ENCODE results near the gene POMT1.
"Not testable (repeated sequence)": the region's sequence is repeated elsewhere in the genome, so short reads cannot be mapped to it uniquely, and the experiment has no call there.

POMT1 gene

DNA sequence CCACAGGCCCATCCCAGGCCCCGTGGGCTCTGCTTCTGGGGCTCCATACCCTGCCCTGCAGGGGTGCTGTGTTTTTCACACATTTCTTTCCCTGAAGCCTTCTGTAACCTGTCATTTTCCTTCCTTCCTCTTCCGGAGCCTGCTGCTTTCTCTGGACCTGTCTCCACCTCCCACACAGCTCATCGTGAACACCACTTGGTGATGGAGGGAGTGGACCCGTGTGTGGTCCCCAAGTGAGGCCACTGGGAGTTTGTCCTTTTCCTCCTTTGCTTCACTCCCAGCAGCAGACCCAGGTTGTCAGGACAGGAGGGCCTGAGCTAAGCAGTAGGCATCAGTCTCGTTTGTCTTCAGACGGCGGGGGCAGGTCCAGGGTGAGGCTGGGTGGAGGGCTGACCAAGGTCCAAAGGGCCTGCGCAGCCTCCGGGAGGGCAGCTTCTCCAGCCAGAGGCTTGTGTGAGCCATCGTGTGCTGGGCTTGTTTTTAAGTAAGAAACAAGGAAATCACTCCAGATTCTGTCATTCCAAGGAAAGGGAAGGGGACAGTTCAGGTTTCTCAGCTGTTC lies 5.8 kb upstream of the POMT1 start:
- DNase-seq (ENCODE audit: low spot score): no peak

DNA sequence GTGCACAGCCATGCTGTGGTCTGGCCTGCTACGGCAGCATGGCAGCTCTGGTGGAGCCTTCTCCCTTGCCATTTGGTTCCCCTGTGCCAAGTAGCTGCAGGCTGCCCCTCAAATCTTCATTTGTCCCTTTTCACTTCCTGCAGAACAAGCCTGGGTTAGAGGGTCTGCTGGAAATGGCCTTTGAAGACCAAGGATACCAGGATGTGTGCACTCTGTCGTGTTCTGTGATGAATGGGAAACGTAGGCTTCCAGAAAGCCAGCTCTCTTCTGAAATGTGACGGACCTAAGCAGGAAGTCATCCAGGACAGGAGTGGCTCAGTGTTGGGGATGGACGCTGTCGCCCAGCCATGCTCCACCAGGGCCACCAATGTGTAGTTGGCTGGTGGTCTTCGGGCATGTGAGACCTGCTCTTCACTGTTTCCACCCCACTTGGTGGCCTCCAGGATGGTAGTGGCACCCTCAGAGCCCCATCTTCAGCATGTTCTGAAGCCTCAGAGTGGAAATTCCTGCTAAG lies 3.4 kb upstream of the POMT1 start:
- DNase-seq (ENCODE audit: low spot score): no peak

DNA sequence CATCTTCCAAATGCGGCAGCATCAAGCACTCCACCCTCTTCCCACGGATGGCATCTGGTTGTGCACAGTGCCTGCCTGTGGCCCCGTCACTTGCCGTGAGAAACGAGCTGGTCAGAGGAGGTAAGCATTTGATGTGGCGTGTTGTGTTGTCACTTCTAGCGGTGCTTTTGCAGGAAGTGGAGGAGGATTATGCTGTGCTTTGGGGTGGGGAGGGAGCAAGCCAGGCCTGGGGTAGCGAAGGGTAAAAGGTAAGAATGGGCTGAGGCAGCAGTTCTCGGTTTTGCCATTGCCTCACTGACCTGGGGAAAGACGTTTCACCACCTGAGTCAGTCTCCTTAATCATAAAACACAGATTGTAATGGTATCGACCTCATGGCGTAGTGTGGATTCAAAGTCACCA lies 2.3 kb upstream of the POMT1 start:
- no peak for DNase-seq (ENCODE audit: low spot score)

DNA sequence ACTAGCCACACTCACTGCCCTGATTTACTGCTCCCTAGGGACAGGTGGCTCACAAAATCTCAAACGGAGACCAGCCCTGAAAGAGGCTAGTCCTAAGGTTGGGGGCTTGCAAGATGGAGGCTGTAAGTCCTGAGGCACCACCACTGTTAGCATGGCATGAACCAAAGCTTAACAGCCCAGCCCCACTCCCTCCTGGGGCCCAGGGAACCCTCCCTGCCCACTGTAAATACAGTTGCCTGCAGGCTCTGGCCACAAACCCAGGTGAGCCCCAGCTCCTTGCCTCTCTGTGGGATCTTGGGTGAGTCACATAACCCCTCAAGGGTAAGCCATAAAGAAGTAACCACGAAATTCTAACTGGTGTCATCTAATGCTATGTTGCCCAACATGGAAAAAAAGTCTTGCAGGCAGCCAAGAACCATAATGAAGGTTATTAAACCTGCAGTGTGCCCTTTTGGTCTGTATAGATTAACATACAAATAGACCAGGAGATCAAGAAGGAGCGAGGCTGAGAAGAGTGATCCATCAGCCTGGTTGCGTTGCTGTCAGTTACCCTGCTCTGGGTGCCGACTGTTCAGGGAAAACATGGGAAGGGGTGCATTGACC lies 1.7 kb upstream of the POMT1 start:
- DNase-seq (ENCODE audit: low spot score): no peak

DNA sequence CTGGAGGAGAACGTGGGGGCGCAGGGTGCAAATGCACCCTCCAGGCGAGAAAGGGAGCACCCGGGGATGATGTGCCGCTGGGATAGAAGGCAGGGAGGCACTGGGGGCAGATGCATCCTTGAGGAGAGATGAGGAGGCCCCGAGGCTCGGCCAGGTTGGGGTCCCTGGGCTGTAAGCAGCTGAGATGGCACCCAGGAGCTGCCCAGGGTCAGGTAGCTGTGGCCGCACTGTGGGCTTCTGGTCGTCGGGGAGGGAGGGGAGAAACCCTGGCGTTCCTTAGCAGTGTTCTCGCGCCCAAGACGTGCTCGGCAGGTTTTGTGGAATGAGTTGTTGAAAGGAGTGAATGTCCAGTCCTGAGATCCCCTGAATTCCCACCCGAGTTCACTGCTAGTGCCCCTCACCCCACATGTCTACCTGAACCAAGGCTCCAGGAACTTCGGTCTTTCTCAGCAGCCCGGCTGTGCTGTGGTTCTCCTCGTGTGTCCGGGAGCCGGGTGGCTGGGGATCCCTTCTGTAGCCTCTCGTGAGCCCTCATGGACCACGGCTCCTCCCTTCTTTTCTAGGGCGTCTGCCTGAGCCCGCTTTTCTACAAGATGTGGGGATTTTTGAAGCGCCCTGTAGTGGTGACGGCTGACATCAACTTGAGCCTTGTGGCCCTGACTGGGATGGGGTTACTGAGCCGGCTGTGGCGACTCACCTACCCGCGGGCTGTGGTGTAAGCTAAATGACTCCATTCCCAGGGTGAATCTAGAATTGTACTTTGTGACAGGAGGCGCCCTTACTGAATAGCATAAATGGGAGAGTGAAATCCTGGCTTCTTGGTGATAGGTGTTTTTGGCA lies 1.1 kb downstream of the POMT1 start:
- DNase-seq (ENCODE audit: low spot score): peak; percentile 50

DNA sequence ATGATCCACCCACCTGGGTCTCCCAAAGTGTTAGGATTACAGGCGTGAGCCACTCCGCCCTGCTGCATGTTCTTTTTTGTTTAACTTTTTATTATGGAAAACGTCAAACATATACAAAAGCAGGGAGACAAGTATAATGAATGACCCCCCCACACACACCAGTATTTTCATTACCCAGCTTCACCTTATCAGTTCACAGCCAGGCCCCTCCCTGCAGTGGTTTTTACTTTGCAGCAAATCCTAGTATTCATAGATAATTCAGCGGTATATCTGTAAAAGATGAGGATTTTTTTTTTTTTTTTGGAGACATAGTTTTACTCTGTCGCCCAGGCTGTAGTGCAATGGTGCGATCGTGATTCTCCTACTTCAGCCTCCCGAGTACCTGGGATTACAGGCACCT lies 2.3 kb downstream of the POMT1 start:
- DNase-seq (ENCODE audit: low spot score): no peak

DNA sequence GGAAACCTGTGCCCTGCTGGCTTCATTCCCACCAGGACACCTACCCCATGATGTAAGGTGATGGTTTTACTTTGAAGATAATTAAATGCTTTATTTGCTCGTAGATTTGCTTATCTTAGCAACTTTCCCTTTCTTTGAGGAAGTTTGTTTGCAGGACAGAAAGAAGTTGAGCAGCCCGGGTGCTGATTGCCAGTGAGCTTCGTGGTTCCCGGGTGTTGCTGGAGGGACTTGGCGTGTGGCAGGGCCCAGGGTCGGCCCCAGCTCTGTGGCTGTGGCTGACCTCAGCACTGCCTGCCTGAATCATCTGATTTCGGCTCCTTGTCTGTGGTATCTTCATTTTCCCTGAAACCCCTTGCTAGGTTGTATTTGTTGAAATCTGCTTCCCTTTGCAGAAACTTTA lies 8.7 kb downstream of the POMT1 start:
- no peak for DNase-seq (ENCODE audit: low spot score)

DNA sequence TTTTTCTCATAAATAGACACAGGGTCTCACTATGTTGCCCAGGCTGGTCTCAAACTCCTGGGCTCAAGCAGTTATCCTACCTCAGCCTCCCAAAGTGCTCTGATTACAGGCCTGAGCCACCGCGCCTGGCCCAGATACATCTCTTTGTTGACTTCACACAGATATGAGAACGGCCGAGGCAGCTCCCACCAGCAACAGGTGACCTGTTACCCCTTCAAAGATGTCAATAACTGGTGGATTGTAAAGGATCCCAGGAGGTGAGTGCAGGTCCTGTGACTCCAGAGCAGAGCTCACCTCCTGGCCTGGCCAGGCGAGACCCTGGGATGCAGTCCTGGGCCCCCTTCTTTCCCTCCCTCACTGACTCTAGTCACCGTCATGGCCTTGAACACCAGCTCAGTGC lies 9.2 kb downstream of the POMT1 start:
- no peak for DNase-seq (ENCODE audit: low spot score)

DNA sequence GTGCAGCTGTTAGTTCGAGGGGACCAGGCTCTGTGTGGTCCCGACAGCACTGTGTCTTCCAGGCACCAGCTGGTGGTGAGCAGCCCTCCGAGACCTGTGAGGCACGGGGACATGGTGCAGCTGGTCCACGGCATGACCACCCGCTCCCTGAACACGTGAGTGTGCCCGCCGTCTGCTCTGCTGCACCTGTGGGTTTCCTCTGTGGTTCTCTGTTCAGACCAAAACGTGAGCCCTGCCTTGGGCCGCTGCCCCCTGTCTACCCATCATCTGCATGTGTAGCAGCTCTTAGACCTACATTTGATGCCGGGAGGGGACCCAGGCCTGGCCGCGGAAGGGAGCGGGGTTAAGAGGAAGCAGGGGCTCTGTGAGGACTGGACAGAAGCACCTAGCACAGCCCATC lies 10.5 kb downstream of the POMT1 start:
- DNase-seq (ENCODE audit: low spot score): no peak

DNA sequence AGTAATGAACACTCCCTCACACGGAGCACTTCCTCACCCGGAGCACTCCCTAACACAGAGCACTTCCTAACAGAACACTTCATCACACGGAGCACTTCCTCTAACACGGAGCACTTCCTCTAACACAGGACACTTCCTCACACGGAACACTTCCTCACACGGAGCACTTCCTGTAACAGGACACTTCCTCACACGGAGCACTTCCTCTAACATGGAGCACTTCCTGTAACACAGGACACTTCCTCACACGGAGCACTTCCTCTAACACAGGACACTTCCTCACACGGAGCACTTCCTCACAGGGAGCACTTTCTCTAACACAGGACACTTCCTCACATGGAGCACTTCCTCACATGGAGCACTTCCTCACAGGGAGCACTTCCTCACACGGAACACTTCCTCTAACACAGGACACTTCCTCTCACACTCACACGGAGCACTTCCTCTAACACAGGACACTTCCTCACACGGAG lies 12.9 kb downstream of the POMT1 start:
- not testable (repeated sequence) for DNase-seq (ENCODE audit: low spot score)

DNA sequence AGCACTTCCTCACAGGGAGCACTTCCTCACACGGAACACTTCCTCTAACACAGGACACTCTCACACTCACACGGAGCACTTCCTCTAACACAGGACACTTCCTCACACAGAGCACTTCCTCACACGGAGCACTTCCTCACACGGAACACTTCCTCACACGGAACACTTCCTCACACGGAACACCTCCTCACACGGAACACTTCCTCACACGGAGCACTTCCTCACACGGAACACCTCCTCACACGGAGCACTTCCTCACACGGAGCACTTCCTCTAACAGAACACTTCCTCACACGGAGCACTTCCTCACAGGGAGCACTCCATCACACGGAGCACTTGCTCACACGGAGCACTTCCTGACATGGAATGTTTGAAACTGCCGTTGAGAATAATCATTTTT lies 13.4 kb downstream of the POMT1 start:
- no peak for DNase-seq (ENCODE audit: low spot score)

DNA sequence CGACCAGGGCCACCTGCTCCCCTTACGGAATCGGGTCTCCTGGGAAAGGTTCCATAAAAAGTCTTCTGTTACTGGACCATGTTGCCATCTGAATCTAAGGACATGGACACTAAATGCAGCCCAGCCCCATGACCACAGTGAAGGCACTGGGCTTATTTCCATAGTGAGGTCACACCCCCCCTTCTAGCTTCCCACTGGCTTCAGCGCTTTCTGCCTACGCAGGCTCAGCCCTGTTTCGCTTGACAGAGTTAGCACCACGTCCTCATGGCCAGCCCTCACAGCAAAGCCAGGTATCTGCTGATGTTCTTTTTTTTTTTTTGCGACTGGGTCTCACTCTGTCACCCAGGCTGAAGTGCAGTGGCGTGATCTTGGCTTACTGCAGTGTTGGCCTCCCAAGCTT lies 14.2 kb downstream of the POMT1 start:
- DNase-seq (ENCODE audit: low spot score): no peak

DNA sequence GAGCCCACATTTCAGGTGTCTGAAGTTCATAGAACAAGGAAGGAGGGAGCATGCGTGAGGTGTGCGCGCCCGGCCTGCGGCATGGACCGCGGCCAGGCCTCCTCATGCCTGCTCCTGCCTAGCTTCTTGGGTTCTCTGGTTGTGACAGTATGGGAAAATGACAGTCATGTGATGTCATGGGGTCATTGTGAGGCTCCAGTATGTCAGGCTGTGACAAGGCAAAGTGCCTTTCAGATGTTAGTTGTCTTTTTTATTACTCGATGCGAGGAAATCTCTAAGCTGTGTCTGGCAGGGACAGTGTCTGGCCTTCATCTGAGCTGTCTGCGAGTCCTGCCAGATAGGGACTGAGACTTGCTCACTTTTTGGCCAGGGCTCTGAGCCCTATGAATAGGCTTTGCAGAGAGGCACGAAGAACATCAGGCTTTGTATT lies 15.1 kb downstream of the POMT1 start:
- no peak for DNase-seq (ENCODE audit: low spot score)

DNA sequence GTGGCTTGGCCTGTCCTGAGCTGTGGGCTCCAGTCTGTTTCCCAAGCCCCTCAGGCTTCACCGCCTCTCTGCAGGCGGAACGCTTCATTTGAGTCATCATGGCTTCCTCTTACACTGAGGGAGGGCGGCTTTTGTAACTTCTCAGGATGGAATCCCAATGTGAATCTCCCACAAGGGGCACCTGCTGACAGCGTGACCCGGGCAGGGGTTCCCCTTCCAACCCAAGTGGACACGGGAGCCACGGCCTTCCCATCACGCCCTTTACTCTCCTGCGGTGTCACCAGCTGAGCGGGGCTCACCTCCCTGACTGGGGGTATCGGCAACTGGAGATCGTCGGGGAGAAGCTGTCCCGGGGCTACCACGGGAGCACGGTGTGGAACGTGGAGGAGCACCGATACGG lies 15.8 kb downstream of the POMT1 start:
- no peak for DNase-seq (ENCODE audit: low spot score)

DNA sequence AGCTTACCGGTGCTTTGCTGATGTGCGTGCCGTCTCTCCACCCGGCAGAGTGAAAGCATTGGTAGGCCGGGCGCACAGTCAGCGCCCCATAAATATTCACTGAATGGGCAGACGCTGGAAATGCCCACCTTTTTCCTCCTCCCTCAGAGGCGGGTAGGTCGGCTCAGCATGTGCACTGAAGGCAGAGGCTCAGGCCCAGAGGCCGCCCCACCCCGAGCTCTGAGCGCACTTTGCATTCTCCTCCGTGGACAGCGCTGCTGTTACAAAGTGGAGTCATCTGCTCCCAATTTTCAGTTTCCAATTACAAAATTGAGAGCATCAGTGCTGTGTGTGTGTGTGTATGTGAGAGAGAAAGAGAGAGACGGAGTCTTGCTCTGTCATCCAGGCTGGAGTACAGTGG lies 17.8 kb downstream of the POMT1 start:
- DNase-seq (ENCODE audit: low spot score): no peak

DNA sequence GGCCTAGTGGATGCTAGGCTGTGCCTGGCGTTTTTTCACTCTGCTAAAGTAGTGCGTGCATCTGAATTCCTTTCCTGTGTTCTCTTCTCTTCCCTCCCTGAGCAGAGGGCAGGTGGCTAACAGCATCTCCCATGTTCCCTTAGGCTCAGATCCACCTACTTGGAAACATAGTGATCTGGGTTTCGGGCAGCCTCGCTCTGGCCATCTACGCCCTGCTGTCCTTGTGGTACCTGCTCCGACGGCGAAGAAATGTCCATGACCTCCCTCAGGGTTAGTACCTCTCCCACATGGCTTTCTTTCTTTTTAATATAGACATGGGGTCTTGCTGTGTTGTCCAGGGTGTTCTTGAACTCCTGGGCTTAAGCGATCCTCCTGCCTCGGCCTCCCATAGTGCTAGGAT lies 18.5 kb downstream of the POMT1 start:
- no peak for DNase-seq (ENCODE audit: low spot score)

DNA sequence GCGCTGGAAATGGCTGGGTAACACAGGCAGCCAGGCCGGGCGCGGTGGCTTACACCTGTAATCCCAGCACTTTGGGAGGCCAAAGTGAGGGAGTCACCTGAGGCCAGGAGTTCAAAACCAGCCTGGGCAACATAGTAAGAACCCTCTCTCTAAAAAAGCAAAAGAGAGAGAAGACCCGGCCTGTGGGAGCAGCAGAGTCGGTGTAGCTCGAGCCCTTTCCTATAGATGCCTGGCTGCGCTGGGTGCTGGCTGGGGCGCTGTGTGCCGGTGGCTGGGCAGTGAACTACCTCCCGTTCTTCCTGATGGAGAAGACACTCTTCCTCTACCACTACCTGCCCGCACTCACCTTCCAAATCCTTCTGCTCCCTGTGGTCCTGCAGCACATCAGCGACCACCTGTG lies 19.1 kb downstream of the POMT1 start:
- DNase-seq (ENCODE audit: low spot score): no peak

DNA sequence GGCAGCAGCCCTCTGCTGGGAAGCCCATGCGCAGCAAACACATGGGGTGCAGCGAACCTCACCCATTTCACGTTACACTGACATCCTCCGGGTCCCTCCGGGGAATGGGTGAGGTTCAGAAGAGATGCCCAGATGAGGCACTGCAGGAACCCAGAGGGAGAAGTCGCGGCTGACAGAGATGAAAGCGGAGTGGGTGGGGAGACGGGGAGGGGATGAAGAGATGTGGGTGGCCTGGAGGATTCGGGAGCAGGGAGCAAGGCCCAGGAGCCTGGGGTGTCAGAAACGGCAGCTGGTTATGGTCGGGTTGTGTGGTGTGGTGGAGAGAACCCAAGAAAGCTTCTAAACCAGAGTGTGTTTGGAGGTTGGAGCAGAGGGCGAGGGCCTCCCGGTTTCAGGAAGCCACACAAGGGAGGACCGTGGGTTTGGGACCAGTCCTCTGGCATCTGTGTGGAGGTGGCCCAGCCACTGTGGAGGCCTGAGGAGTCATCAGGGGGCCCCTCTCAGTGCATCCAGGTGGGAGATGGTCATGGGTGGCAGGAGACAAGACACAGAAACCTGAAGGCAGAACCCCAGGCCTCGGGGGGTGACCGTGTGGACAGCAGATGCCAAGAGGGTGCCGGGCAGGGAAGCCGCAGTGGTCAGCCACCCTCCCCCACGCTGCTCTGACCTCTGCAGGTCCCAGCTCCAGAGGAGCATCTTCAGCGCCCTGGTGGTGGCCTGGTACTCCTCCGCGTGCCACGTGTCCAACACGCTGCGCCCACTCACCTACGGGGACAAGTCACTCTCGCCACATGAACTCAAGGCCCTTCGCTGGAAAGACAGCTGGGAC lies 19.8 kb downstream of the POMT1 start:
- no peak for DNase-seq (ENCODE audit: low spot score)

DNA sequence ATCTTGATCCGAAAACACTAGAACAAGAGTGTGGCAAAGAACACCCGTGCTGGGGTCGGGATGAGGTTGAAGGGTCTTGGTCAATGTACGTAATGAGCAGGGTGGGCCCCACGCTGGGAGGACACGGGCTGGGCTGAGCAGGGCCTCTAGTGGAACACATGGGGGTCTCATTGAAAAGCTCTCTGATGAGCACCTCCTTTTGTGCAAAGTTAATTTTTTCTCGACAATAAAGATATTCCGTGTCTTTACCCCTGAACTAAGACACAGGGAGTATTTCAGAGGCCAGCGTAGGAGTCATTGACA lies 20.3 kb downstream of the POMT1 start:
- no peak for DNase-seq (ENCODE audit: low spot score)

DNA sequence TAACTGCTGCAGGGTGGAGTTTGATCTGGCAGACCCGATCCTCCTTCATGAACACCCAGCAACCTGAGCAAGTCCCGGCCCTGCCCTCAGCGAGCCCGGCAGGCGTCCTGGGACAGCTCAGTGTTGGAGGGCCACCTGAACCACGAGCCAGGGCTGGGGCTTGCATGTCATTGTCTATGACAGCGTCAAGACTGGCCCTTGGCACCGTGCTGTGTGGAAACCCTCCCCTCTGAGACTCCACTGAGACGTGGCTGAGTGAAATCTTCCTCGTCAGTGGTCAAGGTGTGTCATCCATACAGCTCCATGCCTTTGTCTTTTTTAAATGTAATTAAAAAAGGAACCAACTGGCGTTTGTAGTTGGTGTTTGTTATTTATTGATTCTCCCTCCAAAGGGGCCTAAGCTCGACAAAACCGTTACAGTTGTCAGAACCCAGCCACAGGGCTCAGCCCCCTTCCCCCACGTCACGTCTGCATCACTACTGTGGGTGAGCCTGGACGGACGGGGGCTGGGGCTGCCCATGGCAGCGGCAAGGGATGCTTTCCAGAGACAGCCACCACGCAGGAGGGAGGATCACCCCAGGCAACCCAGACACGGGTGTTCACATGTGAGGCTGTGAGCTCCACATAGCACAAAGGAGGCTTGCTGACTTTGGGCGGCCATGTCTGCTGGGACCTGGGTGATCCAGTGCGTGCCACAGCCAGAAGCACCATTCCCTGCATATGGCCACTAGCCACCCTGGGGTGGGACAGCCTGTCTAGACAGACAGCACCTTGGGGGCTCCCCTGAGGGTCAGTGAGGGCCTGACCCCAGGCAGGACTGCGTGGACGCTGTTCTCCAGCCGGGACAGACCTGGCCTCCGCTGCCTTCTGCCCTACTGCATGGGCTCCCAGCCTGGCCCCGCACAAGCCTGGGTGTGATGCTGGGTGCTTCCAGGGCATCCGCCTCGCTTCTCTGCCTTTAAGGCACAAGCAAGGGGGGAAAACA lies 21.0 kb downstream of the POMT1 start:
- no peak for DNase-seq (ENCODE audit: low spot score)

DNA sequence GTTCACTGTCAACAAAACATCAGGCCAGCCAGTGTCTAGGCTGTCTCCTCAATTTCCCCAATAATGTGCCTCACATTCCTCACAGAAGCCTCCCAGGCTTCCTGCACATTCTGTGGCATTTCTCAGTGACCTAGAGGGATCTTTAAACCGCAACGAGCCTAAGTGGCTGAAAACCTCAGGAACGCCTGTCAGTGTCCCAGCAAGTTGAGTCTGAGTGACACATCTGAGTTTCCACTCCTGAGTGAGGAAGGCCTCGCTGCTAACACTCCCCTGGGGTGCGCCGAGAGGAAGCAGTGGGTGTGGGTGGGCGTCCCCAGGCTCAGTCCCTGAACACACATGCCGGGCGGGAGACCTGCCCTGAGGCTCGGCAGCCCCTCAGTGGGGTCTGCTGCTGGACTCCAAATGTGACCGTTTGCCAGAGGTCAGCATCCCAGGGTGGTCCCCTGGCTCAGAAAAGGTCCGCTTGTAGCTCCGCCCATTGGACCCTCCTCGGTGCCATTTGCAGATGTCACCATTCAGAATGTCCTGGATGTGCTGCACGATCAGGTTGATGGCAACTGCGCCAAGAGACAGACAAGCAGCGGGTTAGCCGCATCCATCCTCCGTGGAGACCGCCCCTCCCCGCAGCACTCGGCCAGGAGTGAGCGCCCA lies 22.1 kb downstream of the POMT1 start:
- no peak for DNase-seq (ENCODE audit: low spot score)

All from cerebellar cortex (tissue), 1 donor.